Measurements from ENCODE around the gene USP10.

The USP10 gene

GRCh38 chr16:84699712-84700445 lies at the start of gene USP10:
USP10 (plus strand) TSS chr16:84700000; CDS start chr16:84700091, 91 bp downstream.
- DNase-seq, result peak; percentile 87

- DNase-seq, result no peak
Observed at GRCh38 chr16:84650062-84650991, 49.5 kb upstream of the USP10 start.

DNA sequence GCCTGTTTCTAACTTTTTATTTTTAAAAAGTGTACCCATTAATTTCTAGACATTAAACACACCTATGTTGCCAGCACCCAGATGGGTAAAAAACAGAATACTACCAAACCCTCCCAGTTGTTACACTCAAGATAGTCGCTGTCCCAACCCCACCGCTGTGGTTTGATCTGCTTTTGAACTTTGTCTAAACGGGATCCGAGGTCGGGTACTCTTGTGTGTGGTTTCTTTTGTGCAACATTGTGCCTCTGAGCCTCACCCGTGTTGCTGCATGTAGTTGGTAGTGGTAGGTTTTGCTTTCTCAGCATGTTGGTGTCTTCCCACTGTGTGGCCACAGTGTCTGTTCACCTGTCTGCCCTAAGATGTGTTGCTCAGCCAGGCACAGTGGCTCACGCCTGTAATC lies 47.2 kb upstream of the USP10 start:
- DNase-seq, result no peak

GRCh38 chr16:84654238-84654637 lies 45.6 kb upstream of the USP10 start:
- DNase-seq, result no peak

DNA sequence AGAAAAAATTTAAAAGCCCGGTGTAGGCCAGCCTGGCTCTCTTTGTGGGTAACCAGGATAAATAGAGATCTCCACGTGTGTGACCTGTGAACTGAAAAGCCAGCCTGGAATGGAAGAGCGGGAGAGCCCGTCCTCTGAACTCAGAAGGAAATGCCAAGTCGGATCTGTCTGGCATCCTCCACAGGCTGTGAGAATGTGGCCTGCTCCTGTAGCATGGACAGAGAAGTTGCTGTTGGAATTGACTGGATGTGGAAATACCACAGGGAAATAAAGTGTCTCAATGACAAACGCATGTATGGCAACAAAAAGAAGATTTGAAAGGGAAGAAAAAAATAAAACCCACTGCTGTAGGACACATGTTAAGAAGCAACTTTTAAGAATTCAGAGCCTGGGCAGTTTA lies 44.8 kb upstream of the USP10 start:
- no peak for DNase-seq

DNA sequence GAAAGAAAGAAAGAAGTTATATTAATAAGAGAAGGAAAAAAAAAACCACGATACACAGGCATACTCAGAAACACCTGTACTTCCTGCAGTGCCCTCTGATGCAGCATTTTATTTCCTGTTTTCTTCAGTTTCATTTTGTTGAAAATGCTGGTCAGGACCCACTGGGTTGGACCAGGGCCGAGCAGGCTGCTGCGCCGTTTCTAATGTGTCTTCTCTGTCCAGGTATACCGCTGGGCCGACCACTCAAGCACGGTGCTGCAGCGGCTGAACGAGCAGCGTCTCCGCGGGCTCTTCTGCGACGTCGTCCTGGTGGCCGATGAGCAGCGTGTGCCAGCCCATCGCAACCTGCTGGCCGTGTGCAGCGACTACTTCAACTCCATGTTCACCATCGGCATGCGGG lies 43.2 kb upstream of the USP10 start:
- DNase-seq, result no peak

- DNase-seq, result no peak
Observed at GRCh38 chr16:84657229-84657837, 42.5 kb upstream of the USP10 start.

DNA sequence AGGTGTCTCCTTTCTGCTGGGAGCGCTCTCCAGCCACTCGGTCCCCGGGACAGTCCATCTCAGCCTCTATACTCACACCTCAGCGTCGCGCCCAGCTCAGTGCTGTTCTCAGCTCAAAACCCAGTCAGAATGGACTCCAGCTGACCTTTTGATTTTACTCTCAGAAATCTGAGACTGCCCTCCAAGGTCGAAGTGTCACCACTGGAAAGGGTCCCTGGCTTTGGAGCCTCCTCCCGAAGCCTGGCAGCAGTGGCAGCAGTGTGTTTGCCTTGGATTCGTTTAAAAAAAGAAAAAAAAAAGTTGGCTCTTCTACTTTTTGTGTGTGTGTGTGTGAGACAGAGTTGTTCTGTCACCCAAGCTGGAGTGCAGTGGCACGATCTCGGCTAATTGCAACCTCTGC lies 41.1 kb upstream of the USP10 start:
- no peak for DNase-seq

- no peak for DNase-seq
Observed at GRCh38 chr16:84659656-84660300, 40.0 kb upstream of the USP10 start.

DNA sequence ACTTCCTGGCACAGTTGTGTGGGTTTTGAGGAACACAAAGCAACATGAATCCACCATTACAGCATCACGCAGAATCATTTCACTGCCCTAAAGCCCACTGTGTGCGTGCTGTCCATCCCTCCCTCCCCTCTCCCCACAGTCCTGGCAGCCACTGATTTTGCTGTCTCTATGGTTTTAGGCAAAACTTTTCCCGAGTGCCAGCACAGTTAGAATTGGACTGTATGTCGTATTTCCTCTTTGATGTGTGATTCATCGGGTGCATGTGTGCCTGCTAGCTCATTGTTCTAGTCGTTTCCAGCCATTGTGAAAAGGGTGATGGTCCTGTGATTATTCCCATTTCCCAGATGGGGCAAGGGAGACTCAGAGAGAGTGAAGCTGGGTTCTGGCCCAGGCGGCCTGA lies 38.8 kb upstream of the USP10 start:
- peak; percentile 22 for DNase-seq

- no peak for DNase-seq
Observed at GRCh38 chr16:84661418-84662060, 38.3 kb upstream of the USP10 start.

DNA sequence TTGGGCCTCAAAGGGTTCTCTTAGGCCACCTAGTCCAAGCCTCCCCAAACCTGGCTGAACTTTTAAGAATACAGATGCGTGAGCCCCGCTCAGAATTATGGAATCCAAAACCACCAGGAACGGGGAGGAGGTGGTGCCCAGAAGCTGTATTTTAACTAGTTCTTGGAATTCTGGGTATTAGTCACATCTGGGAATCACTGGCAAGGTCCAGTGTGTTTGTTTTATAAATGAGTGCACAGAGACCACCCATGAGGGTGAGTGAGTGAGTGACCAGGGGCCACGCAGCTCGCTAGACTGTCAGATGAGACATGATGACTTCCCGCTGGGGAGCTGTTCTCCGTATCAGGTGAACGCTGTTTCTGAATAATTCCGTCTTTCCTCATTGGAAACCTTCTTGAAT lies 37.3 kb upstream of the USP10 start:
- DNase-seq, result no peak

DNA sequence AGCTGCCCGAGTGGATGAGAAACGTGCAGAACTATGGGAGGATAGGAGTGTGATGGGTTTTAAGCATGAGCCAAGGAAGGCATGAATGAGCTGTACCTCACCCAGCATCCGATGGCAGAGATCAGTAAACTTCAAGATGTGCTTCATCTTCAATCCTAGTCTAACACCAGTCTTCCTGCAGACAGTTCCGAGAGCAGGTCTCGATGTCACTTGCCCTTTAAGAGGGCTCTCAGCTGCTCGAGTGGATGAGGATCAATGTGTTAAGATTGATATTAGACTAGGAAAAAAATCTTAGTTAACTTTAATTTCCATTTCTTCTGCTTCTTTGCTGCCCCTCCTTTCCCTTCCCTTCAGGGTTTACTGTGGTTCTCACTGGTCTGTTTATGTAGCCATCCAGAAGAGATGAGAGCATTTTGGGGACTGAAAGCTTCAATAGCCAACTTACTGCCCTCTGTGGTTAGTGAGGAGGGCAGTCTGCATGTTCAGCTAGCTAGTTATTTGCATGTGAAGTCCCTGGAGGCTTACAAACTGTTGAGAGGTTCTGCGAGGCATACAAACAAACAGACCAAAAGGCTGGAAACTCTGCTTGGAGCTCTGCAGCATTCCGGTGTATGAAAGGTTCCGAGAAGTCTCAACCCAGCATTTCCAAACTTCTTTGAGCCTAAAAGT lies 36.2 kb upstream of the USP10 start:
- no peak for DNase-seq

DNA sequence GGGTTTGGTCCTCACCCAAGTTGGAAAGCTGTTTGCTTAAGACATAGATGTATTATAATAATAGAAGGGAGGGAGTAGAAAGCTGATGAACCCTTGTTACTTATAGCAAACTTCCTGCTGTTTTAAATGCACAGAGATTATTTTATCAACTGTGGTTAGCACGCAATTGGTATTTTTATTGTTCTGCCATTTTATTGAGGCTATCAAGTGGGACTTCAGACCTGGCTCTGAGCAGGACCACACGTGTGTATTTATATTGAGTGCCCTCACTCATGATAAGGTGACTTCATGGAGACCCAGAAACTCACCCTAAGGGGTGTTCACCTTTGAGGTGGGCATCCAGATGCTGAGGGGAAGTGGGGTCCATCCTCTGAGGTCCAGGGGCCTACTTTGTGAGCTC lies 34.4 kb upstream of the USP10 start:
- DNase-seq, result no peak

- no peak for DNase-seq
Observed at GRCh38 chr16:84665843-84666242, 34.0 kb upstream of the USP10 start.

- no peak for DNase-seq
Observed at GRCh38 chr16:84667600-84668309, 32.0 kb upstream of the USP10 start.

- no peak for DNase-seq
Observed at GRCh38 chr16:84670063-84670462, 29.7 kb upstream of the USP10 start.

DNA sequence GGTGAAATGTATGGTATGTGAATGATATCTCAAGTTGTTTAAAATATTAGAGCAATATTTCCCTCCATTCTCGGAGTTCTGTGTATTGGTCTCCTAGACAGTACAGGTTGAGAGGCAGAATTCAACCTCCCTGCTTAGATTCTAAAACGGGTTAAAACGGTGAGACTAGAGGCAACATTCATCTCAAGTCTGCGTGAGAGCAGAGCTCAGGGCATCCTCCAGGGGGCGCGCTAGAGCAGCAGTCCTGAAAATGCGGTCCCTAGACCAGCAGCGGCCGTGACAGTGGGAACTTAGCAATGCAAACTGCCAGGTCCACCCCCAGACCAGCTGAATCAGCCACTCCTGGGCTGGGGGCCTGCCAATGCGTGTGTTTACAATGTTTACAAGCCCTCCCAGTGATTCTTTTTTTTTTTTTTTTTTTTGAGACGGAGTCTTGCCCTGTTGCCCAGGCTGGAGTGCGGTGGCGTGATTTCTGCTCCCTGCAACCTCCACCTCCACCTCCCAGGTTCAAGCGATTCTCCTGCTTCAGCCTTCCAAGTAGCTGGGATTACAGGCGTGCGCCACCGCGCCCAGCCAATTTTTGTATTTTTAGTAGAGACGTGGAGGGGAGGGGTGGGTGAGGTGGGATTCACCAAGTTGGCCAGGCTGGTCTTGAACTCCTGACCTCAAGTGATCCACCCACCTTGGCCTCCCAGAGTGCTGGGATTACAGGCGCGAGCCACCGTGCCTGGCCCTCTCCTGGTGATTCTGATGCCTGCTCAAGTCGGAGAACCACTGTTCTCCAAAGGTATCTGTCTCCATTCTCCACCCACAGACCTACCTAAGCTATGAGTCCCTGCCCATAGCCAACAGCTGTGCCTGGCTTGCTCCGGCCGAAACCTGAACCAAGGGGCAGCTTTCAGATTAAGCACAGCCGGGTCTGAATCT lies 27.3 kb upstream of the USP10 start:
- peak; percentile 75 for DNase-seq

DNA sequence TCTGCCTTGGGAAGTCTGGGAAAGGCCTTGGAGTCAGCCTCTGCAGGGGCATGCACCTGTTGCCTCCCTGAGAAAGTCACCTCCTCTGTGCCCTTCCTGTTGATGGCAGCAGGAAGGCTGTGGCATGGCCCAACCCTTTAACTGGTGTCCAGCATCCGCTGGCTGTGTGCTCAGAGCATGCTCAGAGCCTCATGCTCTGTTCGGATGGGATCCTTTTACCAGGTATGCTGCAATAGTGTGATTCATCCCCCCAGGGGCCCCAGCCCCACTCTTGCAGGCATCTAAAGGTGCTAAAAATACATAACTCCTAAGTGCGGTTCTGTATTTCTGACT lies 26.6 kb upstream of the USP10 start:
- no peak for DNase-seq

DNA sequence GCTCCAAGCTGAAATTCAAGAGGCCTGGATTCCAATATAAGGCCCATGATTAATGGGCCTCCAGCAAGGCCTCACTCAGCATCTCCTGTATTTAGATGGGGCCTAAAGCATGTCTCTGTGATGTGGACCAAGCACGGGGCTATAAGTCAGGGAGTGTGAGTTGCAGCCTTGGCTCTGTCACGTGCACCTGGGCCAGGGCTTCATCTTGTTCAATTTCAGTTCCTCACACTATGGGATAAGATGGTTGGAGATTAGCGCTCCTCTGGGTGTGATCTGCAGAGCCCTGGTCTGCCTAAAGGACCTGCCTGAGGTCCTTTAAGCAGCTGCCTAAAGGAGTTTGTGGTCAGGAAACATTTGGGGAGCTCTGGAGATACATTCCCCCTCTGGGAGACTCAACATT lies 26.2 kb upstream of the USP10 start:
- peak; percentile 4 for DNase-seq

Measured in inflammatory macrophage treated with lipopolysaccharide for 4 hours (primary cell).